ENCODE data around the gene OR1F1.
"Not testable (repeated sequence)": the region's sequence is repeated elsewhere in the genome, so short reads cannot be mapped to it uniquely, and the experiment has no call there.

The OR1F1 gene

GRCh38 chr16:3205939-3206338 lies 17.9 kb downstream of the OR1F1 start:
- DNase-seq: not testable (repeated sequence)

GRCh38 chr16:3207086-3207953 lies 19.3 kb downstream of the OR1F1 start:
- no peak for DNase-seq

DNA sequence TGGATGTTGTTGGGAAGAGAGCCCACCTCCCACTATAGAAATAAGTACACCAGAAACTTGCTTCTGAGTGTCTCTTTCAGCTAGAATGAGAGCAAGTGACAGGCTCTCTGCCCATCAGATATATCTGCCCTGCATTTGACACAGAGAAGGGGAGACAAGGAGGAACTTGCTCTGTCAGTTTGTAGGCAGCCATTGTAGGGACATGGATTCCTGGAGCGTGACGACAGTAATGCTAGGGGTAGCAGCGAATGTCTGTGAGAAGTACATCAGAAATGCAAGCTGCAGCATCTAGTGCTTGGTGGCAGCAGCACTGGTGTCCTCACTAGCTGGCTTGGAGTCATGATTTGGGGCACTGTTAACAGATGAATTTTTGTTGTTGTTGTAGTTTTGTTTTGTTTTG lies 24.0 kb downstream of the OR1F1 start:
- no peak for DNase-seq

GRCh38 chr16:3212567-3212966 lies 24.6 kb downstream of the OR1F1 start:
- no peak for DNase-seq

DNA sequence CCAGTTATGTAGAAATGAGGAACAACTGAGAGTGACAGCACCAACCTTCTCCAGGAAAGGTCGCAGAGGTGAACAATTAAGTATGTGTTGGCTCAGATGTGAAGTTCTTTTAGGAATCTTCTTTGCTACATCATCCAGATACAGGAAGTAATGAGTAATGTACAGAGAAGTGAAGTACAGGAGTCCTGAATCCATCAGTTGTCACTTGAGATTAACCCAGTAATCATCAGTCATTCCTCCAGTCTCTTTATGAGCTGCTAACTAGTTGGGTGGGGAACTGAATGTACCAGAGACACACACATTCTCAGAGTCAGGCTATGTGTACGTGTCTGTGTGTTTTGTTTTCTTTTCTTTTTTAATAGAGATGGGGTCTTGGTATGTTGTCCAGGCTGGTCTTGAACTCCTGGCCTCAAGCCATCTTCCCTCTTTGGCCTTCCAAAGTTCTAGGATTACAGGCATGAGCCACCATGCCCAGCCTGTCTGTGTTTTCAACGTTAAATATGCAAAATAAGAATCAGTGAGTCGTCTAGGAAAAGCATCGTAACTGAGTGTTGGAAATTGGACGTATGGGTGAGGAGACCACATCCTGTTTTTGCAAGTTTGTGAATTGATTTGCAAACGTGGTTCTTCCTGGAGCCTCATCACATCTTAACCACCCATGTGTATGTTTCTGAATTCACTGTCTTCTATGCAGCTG lies 27.0 kb downstream of the OR1F1 start:
- DNase-seq: peak; percentile 15

- DNase-seq: no peak
Measured at GRCh38 chr16:3215601-3216262, 27.7 kb downstream of the OR1F1 start.

DNA sequence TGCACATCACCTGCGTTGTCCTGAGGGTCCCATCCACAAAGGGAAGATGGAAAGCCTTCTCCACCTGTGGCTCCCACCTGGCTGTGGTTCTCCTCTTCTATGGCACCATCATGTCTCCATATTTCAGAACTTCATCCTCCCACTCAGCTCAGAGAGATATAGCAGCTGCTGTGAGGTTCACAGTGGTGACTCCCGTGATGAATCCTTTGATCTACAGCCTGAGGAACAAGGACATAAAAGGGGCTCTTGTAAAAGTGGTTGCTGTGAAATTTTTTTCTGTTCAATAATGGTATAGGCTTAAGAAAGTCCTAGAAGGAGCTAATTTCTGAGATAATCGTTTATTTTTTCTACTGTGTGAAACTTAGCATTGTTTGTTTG lies 28.2 kb downstream of the OR1F1 start:
- DNase-seq: no peak

DNA sequence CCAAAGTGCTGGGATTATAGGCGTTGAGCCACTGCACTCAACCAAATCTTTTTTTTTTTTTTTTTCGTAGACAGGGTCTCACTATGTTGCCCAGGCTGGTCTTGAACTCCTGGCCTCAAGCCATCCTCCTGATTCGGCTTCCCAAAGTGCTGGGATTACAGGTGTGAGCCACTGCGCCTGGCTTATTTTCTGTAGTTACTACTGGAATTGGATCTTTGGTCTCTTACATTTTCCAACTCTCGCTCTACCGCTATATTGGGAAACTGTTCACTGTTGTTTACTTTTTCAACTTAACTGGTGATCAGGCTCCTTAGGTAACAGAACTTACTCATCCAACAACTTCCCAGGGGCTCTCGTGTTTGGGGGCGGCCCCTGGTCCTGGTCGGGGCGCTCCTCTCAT lies 32.8 kb downstream of the OR1F1 start:
- DNase-seq: no peak

DNA sequence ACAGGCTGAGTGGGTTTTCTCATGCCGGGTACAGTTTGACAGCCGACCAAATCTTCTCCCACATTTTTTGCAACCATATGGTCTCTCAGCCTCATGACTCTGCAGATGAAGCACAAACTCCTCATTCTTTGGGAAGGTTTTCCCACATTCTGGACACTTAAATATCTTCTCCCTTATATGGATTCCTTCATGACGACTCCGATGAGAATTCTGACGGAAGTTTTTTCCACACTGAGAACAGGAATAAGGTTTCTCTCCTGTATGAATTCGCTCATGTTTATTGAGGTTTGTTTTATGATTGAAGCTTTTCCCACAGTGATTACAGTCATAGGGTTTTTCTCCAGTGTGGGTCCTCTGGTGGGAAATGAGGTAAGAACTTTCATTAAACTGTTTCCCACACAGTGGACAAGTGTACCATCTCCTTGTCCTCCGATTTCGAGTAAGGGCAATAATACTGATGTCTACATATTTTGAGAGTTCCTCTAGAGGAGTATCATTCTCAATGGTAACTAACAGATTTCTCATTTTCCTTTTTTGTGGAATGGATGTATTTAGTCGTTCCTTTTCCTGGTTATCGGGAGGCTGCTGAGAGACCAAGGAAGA lies 36.0 kb downstream of the OR1F1 start:
- no peak for DNase-seq

- no peak for DNase-seq
Measured at GRCh38 chr16:3234543-3234856, 46.5 kb downstream of the OR1F1 start.

- peak; percentile 97 for DNase-seq
Measured at GRCh38 chr16:3234857-3235561, 47.0 kb downstream of the OR1F1 start, which contains the start of gene ZNF200. ZNF200 (minus strand) TSS chr16:3235158; CDS start chr16:3233755, 1,403 bp downstream.

DNA sequence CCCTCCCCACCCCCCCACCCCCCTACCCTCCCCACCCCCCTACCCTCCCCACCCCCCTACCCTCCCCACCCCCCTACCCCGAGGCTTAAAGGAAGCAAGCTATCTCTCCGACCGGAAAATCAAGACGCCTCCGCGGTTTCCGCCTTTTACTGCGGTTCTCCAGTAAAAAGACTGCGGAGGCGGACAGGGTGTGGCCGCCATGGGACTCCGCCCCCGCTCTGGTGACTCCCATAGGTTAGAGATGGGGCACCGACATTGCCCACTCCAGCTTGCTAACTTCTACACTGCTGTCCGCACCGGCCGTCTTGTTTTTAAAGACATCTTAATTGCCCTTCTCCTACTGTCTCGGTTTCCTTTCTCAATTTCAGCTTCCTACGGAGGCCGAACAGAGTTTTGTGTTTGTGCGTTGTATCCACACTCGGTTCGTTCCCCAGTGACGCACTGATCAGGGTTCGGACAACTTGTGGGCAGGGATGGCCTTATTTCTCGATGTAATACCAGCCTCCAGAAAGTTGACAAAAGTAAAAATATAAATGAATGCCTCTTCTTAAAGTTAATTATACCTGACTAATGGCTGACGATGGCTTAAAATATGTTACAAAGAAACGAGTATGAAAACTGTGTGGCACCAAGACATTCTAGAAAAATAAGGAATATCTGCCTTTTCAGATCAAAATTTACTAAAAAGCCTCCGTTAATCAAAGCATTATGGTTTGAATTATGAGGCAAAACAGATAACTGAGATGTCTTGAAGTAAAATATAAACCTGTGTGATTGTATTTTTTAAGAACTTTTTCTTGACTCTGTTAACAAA lies 48.1 kb downstream of the OR1F1 start:
- peak; percentile 47 for DNase-seq

DNA sequence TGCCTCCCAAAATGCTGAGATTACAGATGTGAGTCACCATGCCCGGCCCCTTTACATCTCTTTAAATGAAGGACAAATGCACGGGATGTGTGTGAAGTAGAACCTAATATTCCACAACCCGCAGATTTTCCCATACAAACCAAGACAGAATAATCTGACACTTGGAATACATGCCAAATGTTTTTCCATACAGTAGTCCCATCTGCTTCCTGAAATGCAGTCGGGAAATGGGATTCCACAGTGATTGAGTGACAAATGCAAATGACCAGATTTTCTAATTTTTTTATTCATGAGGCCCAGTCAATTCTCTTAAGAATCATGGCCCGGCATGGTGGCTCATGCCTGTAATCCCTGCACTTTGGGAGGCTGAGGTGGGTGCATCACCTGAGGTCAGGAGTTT lies 53.8 kb downstream of the OR1F1 start:
- DNase-seq: no peak

GRCh38 chr16:3242709-3243108 lies 54.7 kb downstream of the OR1F1 start:
- DNase-seq: no peak

- peak; percentile 12 for DNase-seq
Measured at GRCh38 chr16:3243882-3244281, 55.9 kb downstream of the OR1F1 start.

DNA sequence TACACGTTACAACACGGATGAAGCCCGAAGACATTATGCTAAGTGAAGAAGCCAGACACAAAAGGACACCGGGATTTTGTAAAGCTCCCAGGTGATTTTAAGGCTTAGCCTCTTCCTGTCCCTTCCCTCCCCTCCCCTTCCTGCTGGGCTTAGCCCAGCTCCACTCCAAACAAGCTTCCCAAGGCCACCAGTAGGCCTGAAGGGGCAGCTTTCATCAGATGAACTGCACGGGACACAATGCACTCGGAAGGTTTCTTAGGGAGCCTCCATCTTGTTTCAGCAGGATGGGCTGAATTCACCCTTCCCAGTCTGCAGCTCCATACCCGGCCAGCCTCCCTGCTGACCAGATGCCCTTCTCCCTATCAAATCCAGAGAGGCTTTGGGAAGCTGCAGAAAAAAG lies 58.0 kb downstream of the OR1F1 start:
- no peak for DNase-seq

- DNase-seq: no peak
Measured at GRCh38 chr16:3246876-3247275, 58.9 kb downstream of the OR1F1 start.

GRCh38 chr16:3248596-3248995 lies 60.6 kb downstream of the OR1F1 start:
- DNase-seq: no peak

DNA sequence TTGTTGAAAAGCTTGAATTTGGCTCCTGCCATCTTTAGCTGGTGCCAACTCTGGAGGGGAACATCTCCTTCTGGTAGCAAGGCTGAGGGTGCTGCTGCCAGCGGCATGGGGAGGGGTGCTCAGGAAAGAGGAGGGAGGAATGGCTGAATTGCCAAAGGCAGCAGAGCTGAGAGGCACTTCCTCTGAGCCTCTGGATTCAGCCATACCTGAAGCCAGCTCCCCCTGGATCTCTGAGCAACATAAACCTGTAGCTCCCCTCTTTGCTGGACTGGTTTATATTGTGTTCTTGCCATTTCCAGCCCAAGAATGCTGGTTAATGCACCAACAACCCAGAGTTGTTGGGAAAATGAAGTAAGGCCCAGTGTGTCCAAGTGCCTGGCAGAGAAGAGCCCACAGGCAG lies 61.0 kb downstream of the OR1F1 start:
- DNase-seq: no peak

- DNase-seq: no peak
Measured at GRCh38 chr16:3249451-3249850, 61.4 kb downstream of the OR1F1 start.

DNA sequence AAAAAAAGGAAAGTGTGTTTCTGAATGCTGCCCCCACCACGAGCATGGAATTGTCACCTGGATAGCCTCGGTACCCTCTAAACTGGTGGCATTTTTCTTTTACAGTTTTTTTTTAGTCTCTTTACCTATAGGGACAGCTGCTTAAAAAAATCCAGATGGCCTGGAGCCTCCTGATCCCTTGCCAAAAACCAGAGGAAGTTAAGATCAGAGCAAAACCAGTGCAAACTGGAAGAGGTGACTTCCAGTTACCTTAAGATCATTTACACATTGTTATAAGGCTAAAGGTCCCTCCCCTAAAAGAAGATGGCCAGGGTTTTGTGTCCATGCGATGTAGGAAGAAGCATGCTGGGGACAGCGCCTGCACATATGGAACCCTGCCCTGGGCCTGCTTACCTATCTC lies 65.0 kb downstream of the OR1F1 start:
- DNase-seq: no peak

DNA sequence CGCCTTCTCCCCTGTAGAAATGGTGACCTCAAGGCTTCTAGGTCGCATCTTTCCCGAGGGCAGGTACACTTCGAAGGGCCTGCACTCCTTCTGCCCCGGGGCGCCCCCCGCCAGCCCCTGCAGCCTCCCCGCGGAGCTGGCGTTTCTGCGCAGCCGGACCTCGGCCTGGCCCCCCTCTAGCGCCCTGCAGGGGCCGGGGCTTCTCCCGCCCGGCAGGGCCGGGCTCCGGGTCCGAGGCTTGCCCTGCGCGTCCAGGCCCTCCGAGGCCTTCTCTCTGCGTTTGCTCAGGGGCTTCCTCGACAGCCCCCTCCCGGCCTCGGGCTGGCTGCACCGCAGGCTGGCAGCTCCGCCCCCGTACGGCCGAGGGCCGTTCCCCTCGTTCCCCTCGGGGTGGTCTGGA lies 66.3 kb downstream of the OR1F1 start:
- no peak for DNase-seq

All from stimulated activated CD4-positive, alpha-beta T cell treated with anti-CD3 and anti-CD28 coated beads, Interleukin-15, amount 100 ng/mL, for 24 hours (primary cell).